Choroid plexus epithelial cell (primary cell): ENCODE measurements around the gene GDNF.

Source experiments
- DNase-seq: peaks from one replicate; pipeline ENCODE4 v3.0.0-alpha.2; 2010; ENCODE audit warnings: low read depth
- H3K4me3 ChIP-seq: 2 replicates; pipeline ENCODE4 v1.5.1; 2011; ENCODE audit warnings: low read depth, mild to moderate bottlenecking, control low read depth, low read length, moderate library complexity
- CTCF ChIP-seq: conservative IDR thresholded peaks from 2 replicates; pipeline ENCODE4 v1.5.1; 2011; ENCODE audit warnings: low read depth, mild to moderate bottlenecking, control low read depth, inconsistent platforms, low read length, moderate library complexity

Gene GDNF

GRCh38 chr5:37838933-37839341 lies 904 bp downstream of the GDNF start:
- no peak overlapping the region for H3K4me3 ChIP-seq
- no peak for TF ChIP-seq CTCF
- no peak for DNase-seq

GRCh38 chr5:37838152-37838932 lies 1.5 kb downstream of the GDNF start:
- peak overlapping the region; percentile 7 for H3K4me3 ChIP-seq
- peak; percentile 36 for TF ChIP-seq CTCF
- no peak for DNase-seq

- peak; percentile 89 for TF ChIP-seq CTCF
- H3K4me3 ChIP-seq, result peak overlapping the region; percentile 51
- DNase-seq, result peak; percentile 80
Observed at GRCh38 chr5:37837414-37838032, 2.3 kb downstream of the GDNF start.

DNA sequence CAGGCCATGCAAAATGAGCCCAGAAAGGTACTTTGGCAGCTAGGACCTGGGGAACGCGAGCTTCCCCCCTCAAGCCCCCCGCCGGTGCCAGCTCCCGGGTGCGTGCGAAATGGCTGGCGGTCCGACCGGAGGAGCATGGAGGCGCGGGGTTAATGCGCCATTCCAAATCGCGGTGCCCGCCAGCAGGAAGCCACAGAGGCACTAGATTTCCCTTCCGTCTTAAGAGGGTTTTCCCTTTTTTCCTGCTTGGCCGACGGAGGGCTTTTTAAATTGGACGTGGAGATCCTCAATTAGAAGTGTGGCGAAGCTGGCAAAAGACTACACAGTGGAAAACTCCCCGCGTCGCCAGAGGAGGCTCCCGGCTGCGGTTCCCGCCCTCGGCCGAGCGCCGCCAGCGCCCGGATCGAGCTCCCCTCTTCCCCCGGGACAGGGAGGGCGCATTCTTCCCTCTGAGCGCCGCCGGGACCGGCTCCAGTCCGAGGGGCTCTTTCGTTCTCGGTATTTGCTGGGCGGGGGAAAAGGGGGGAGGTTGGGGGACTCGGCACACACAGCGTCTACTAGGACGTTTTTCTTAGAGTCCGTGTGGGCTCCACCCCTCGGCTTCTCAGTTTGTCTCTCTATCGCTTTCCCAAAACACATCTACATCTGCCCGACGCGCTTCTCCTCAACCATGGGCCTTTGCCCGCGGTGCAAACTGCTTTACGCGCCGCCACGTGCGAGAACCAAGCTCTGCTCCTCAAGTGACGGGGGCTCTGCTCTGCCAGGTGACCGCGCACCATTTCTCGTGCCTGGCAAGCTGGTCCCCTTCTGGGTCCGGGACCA lies 3.0 kb downstream of the GDNF start:
- H3K4me3 ChIP-seq, result peak overlapping the region; percentile 51
- DNase-seq, result peak; percentile 19
- TF ChIP-seq CTCF, result no peak

- H3K4me3 ChIP-seq, result peak overlapping the region; percentile 51
- no peak for TF ChIP-seq CTCF
- no peak for DNase-seq
Observed at GRCh38 chr5:37836235-37836591, 3.6 kb downstream of the GDNF start.

DNA sequence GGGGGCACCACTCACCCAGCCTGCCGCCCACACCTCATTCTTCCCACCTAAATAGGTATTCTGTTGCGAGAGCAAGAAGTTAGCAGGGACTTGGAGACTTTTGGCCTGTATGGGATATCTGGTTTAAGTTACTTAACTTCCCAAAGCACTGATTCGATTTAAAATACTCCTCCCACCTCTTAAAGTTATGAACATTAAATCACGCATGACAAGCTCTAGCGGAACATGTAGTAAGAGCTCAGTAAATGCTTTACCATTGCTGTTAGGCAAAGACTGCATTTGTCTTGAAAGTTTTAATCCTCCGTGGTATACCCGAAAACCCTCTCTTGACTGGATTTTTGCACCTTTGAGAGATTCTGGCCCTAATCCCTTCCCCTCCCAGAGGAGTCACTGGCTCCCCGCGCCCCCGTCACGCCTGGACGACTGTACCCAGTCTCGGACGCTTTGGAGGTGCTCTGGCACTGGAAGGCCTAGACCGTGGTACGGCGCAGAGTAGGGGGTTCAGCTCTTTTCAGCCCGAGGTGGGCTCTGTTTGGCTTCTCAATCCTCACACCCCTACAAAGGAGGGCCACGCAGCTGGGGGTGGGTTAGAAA lies 4.4 kb downstream of the GDNF start:
- no peak for DNase-seq
- no peak for TF ChIP-seq CTCF
- H3K4me3 ChIP-seq, result no peak overlapping the region
